ENCODE data around the gene ABHD1. TPM values are rescaled to one million over a fixed set of nuclear protein-coding genes. Genes with fewer than 3 reads are reported as not detected.
"Not testable (repeated sequence)": the region's sequence is repeated elsewhere in the genome, so short reads cannot be mapped to it uniquely, and the experiment has no call there.

The ABHD1 gene
- total RNA-seq, 1 experiment from 2014 or later, result 1.1 TPM

DNA sequence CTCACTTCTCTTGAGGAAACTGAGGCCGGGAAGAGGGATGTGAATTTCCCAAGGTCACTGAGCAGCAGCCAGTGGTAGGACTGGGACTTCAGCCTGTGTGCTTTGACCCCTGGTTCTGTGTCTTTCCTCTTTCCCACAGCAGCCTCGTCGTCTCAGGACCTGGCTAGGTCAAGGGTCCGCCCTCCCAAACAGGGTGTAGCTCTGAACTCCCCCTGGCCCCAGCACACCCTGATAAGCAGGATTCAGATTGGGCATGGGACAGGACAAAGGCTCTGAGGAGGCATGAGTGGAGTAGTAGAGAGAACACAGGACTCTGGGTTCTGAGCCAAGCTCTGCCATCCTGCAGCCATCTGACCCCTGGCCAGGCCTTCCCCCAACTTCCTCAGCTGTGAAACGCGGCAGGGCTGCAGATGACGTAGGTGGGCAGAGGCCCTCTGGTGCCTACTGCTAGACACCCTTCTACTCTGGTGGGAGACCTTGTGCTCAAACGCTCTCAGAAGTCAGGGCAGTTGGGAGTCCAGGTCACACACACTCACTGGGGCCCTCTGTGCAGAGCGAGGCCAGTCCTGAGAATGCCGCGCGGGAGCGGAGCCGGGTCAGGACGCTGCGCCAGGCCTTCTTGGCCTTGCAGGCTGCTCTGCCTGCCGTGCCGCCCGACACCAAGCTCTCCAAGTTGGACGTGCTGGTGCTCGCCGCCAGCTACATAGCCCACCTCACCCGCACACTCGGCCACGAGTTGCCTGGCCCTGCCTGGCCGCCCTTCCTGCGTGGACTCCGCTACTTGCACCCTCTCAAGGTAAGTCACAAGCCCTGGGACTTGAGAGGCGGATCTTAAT is 26.2 kb downstream of the ABHD1 start:
- no peak for DNase-seq (ENCODE audit: low read depth, low spot score)
- in situ Hi-C loops (cut with HindIII; ENCODE audit: low pct_unique_long_range_greater_than_20kb, low sequenced_read_pairs), result no loop called here

DNA sequence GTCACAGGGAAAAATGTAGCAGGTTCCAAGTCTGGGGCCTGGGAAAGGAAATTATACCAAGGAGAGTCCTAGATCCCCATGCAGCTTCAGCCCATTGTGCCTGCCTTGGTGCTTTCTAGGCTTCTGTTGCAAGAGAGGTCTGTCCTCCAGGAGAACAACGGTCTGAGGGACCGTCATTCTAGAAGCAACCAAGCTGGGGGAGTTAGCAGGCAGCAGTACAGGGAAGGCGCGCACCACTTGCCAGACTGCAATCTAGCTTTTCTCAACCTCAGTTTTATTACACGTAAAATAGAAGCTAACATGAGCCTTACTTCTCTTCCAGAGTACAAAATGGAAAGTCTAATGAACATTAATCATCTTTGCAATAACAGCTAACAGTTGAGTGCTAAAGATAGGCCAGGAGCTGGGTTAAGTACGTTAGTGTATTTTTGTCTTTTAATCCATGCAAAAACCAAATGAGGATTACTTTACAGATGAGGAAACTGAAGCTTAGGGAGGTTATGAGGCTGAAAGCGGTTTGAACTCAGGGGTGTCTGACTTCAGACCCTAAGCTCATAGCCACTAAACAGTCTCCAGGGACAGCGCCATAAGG is 27.1 kb downstream of the ABHD1 start:
- in situ Hi-C loops (cut with HindIII; ENCODE audit: low pct_unique_long_range_greater_than_20kb, low sequenced_read_pairs), result no loop called here
- DNase-seq (ENCODE audit: low read depth, low spot score), result no peak

DNA sequence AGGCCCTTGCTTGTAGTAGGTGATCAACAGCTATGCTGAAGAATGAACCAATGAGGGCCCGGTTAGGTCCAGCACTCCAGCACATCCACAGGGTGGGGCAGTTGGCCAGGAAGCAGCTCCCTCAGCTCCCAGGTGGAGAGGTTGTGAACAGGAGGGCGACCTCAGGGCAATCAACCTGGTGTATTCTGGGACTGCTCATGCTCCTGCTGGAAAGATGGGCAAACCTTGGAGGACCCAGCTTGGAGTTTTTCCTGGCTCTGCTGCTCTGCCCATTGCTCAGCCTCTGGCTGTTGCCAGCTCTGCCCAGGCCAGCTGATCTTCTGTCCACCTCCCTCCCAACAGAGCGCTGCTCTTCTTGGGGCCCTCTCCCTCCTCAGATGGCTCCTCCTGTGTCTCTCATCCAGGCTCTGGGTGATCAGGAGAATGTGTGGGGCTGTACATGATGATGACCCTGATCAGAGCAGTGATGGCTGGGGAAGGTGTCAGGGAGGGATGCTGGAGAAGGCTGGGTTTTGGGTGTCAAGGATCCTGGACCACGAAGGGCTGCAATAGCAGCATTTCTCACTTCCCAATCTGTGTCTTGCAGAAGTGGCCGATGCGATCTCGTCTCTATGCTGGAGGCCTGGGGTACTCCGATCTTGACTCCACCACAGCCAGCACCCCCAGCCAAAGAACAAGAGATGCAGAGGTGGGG is 28.6 kb downstream of the ABHD1 start:
- DNase-seq (ENCODE audit: low read depth, low spot score), result peak; percentile 22
- in situ Hi-C loops (cut with HindIII; ENCODE audit: low pct_unique_long_range_greater_than_20kb, low sequenced_read_pairs), result no loop called here

DNA sequence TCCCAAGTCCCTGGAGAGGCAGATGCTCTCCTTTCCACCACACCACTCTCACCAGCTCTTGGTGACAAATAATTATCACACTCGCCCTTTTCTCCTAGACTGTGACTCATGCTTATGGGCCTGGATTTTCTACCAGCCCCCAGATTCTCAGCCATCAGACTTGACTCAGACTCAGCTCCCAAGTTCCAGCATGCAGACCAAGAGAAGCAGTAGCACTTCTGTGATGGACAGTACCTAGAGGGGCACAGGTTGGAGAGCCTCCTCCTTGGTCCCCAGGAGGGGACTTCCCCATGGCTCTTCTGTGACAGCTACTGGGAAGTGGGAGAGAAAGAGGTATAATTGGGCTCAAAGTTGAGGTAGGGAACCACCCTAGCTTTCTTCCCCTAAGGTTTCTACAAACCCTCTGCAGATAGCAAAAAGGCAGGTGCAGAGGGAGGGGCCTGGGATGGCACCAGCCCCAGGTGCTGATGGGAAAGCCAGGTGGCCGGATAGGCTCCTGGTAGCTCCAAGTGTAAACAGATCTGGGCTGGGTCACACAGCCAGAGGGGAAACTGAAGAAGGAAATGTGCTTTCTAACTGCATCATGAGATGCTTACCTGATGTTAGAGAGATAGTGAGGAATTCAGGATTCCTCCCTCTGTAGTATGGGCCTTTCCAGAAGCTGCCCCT is 29.3 kb downstream of the ABHD1 start:
- no peak for DNase-seq (ENCODE audit: low read depth, low spot score)
- in situ Hi-C loops (cut with HindIII; ENCODE audit: low pct_unique_long_range_greater_than_20kb, low sequenced_read_pairs), result no loop called here

DNA sequence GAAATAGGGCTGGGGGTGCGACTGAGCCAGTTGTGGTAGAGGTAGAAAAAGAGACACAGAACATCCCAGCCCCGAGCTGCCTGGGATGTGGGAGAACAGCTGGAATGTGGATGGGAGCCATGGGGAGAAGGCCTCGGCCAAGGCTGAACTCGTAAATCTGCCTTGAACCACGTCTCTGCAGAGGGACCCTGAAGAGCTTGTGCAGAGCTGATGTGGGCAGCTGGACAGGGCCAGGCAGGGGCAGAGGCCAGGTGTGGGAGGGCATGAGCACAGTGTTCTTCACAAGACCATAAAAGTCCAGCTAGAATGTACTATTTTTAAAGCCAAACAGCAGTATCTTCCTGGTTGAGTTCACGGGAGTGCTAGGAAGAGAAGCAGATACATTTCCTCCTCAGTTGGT is 30.9 kb downstream of the ABHD1 start:
- DNase-seq (ENCODE audit: low read depth, low spot score), result no peak
- in situ Hi-C loops (cut with HindIII; ENCODE audit: low pct_unique_long_range_greater_than_20kb, low sequenced_read_pairs), result no loop called here

DNA sequence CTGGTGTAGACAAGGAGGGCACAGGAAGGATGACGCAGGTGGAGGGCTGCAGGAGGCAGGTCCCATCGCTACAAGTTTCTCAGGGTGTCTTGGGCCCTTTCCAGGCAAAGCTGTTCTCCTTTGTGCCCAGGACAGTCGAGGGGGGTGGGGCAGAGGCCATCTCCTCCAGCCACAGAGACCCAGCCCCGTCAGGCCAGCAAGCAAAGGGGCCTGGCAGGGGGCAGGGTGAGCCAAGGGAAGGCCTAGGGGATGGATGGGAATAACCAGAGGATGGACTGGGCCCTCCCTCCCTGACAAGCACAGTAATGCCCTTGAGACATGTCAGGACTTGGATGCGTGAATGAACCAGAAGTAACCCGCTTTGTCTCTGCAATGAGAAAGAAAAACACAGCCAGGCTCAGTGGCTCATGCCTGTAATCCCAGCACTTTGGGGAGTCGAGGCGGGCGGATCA is 31.5 kb downstream of the ABHD1 start:
- in situ Hi-C loops (cut with HindIII; ENCODE audit: low pct_unique_long_range_greater_than_20kb, low sequenced_read_pairs), result no loop called here
- DNase-seq (ENCODE audit: low read depth, low spot score), result no peak

DNA sequence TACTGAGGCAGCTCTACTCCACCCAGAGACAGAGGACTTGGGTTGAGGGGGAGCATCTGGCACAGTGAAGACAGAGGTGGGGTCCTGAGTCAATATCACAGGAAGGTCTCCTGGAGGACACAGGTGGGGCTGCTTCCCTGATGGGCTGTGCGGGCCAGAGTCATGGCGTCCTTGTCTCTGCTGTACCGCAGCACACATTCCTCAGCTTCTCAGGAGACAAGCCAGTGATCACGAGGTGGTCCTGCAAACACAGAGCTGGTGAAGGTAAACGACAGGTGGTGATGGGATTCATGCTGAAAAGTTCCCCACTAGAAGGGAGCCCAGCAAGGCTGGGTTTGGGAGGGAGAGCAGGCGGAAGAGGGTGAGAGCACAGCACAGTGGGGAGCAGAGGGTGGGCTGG is 34.9 kb downstream of the ABHD1 start:
- in situ Hi-C loops (cut with HindIII; ENCODE audit: low pct_unique_long_range_greater_than_20kb, low sequenced_read_pairs), result no loop called here
- no peak for DNase-seq (ENCODE audit: low read depth, low spot score)

DNA sequence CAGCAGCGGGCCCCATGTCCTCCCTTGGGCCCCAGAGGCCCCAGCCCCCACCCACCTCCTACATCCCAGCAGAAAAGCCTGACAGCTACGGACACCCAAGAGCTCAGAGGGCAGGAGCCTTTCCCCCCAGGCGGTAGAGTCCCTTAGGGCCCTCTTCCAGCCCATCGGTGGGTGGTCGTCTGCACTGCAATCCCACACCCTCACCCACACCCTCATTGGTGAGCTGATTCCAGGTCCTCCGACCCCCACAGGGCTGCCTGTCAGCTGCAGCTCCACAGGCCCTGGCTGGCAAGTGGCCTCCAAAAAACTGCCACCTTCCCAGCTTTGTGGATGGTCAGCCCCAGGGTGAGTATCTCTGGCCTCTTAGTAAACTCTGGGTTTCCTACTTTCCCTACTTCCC is 35.7 kb downstream of the ABHD1 start:
- no peak for DNase-seq (ENCODE audit: low read depth, low spot score)
- in situ Hi-C loops (cut with HindIII; ENCODE audit: low pct_unique_long_range_greater_than_20kb, low sequenced_read_pairs), result no loop called here

DNA sequence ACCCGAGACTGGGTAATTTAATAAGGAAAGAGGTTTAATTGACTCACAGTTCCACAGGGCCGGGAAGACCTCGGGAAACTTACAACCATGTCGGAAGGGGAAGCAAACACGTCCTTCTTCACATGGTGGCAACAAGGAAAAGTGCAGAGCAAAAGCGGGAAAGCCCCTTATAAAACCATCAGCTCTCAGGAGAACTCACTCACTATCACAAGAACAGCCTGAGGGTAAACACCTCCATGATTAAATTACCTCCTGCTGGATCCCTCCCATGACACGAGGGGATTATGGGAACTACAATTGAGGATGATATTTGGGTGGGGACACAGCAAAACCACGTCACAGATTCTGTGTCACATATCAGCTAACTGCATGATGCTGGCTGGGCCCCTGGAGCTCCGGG is 36.6 kb downstream of the ABHD1 start:
- no peak for DNase-seq (ENCODE audit: low read depth, low spot score)
- in situ Hi-C loops (cut with HindIII; ENCODE audit: low pct_unique_long_range_greater_than_20kb, low sequenced_read_pairs), result no loop called here

DNA sequence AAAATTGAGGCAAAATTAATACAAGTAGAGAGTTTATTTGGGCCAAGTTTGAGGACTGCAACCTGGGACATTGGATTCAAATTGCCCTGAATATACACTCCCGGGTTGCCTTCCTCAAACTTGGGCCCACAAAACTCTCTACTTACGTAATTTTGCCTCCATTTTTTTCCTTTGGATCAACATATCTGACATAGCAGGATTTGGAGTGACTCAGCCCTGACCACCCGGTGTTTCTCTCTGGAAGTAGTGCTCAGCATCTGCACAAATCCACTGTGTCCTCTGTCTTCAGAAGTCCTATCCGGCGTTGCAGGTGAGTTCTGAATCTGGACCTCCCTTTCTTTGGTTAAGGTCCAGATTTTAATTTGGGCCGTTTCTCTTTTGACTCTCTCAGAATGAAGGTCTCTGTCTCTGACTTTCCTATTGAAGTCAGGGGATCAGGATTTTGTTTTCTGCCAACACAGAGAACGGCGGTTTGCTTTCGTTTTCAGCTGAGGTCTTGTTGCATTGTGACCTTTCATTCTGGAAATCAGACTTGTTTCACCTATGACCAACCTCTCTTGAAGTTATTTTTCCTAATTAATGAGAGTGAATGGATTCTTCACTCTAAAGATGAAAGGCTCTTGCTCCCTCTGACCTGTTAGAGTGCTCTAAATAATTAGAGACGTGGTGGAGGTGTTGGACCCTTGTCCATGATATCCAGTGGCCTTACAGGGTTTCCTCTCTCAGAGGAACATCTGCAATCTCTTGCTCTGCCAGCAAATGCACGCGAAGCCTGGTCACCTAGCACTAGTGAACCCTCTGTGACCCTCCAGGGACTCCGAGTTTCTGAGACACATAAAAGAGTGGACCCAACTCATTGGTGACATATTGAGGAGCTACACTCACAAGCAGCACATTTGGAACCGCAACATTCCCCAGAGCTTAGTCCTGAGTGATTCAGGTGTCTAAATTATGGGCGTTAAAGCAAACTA is 38.8 kb downstream of the ABHD1 start:
- DNase-seq (ENCODE audit: low read depth, low spot score), result peak; percentile 22
- in situ Hi-C loops (cut with HindIII; ENCODE audit: low pct_unique_long_range_greater_than_20kb, low sequenced_read_pairs), result no loop called here

DNA sequence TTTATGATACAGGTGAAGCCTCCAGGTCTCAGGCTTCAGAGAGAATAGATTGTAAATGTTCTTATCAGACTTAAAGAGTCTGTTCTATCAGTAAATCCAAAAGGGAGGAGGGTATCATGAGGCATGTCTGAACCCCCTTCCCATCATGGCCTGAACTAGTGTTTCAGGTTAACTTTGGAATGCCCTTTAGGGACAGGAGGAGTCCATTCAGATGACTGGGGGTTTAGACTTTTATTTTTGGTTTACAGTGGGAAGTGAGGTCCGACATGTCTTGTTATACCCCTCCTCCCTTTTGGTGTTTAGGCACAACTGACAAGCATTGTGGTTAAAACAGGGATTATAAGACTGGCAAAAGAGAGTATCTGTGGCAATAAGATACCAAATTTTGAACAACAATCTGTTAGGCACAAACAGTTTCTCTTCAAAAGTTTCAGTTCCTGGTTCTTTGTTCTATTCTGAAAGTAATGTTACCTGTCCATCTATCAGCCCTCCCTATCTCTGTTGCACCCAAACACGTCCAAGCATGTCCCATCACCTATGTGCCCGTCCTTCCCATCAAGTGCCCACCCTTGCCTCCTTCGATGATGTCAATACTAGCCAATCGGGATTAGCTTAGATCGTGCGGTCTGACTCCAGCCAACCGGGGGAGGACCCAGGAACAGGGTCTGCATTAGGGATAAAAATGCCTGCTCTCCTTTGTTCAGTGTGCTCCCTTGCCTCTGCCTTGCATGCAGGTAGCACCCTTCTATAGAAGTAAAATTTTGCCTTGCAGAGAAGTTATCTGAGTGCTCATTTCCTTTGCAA is 41.5 kb downstream of the ABHD1 start:
- in situ Hi-C loops (cut with HindIII; ENCODE audit: low pct_unique_long_range_greater_than_20kb, low sequenced_read_pairs), result no loop called here
- DNase-seq (ENCODE audit: low read depth, low spot score), result no peak

DNA sequence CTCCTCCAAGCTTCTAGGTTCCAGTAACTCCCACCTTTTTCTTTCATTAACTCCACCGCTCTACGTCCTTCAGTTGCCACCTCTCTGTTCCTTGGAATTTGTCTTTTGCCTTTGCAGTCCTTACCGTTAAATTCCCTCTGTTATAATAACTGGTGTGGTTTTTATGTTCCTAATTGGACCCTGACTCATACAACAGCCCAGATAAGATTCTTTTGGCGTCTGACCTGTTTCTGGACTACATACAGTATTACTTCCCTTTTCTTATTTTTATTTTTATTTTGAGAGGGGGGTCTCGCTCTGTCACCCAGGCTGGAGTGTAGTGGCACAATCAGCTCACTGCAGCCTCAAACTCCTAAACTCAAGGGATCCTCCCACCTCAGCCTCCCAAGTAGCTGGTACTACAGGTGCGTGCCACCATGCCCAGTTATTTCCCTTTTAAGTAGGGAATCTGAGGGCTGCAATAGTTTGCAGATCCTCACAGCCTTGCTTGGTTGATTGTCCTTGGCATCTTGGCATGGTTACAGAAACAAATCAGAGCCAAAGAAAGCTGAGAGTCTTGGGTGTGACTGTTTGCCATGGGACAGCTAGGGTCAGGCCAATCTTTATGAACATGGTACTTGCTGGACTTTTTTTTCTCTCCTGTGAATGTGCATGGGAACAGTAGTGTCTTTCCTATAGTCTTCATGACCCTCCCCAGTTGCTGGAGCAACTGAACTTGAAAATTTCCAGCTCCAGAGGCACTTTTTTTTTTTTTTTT is 47.1 kb downstream of the ABHD1 start:
- no peak for DNase-seq (ENCODE audit: low read depth, low spot score)
- in situ Hi-C loops (cut with HindIII; ENCODE audit: low pct_unique_long_range_greater_than_20kb, low sequenced_read_pairs), result no loop called here

DNA sequence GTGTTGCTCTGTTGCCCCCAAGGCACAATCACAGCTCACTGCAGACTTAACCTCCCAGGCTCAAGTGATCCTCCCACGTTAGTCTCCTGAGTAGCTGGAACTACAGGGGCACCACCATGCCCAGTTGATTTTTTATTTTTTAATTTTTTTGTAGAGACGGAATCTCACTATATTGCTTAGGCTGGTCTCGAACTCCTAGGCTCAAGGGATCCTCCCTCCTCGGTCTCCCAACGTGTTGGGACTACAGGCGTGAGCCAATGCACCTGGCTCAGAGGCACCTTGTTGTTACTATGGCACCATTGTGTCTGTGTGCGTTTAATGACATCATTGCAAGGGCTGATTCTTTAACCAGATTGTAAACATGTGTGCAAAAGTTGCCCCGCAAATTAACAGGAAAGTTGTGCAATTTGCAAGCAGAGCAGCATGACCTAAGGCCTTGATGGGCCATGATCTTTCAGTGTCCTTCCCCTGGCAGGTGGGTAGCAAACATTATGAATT is 47.8 kb downstream of the ABHD1 start:
- in situ Hi-C loops (cut with HindIII; ENCODE audit: low pct_unique_long_range_greater_than_20kb, low sequenced_read_pairs), result no loop called here
- DNase-seq (ENCODE audit: low read depth, low spot score), result no peak

DNA sequence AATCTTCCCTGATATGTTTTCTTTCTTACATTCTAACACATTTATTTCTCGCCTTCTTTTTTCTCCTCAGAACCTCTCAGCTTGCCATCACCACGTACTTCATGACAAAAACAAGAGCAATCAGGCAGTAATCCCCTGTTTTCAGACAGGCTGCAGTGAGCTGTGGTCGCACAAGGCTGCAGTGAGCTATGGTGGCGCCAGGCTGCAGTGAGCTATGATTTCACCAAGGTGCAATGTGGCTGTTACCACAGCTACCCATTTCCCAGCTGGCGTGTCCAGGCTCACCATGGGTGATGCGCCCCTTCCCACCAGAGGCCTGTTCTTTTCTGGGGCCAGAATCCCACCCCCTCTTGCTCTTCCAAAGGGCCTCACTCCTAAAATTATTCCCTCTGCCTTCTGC is 51.0 kb downstream of the ABHD1 start:
- no peak for DNase-seq (ENCODE audit: low read depth, low spot score)

DNA sequence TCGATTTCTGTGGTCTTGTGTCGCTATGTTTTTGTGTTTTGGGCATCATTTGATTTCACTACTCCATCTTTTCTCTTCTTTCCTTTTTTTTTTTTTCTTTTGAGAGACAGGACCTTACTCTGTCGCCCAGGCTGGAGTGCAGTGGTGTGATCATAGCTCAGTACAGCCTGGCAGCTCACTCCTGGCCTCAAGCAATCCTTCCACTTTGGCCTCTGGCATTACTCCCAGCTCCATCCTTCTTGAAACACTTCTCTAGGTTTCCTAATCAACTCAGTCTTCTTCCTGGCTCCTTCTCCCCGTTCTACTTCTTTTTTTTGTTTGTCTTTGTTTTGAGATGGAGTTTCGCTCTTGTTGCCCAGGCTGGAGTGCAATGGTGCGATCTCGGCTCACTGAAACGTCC is 51.7 kb downstream of the ABHD1 start:
- DNase-seq (ENCODE audit: low read depth, low spot score), result no peak
- in situ Hi-C loops (cut with HindIII; ENCODE audit: low pct_unique_long_range_greater_than_20kb, low sequenced_read_pairs), result no loop called here

More for the DNA sequence above, 51.0 kb downstream of the ABHD1 start:
- in situ Hi-C loops (cut with HindIII; ENCODE audit: low pct_unique_long_range_greater_than_20kb, low sequenced_read_pairs), result no loop called here

DNA sequence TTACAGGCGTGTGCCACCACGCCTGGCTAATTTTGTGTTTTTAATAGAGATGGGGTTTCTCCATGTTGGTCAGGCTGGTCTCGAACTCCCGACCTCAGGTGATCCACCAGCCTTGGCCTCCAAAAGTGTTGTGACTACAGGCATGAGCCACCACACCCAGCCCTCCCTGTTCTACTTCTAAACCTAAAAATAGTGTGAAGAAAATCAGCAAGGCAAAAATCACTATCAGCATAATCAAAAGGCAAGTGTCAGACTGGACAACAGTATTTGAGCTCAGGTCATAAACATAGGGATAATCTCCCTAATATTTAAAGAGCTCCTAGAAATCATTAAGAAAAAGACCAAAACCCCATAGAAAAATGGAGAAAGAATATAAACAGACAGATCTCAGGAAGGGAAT is 52.2 kb downstream of the ABHD1 start:
- in situ Hi-C loops (cut with HindIII; ENCODE audit: low pct_unique_long_range_greater_than_20kb, low sequenced_read_pairs); DNase-seq (ENCODE audit: low read depth, low spot score): not testable (repeated sequence)

Measured in SK-MEL-5 (cell line).